HG03135 (cell line): ENCODE data around the gene PSPN.
A peak's percentile ranks its signal among the peaks of the same experiment; 100 is the strongest.

ENCODE experiments used
- ATAC-seq: cut with Tn5 transposase; IDR thresholded peaks from one replicate; pipeline ENCODE4 v1.9.1; 2021; ENCODE audit warnings: mild to moderate bottlenecking, moderate library complexity; ENCODE audit not compliant: unreplicated experiment

Gene PSPN

GRCh38 chr19:6375411-6376010 lies at the start of gene PSPN:
Gene PSPN, minus strand, starts transcription at chr19:6375933. Its CDS starts 84 bp downstream, at chr19:6375849.
- no peak for ATAC-seq

- peak; percentile 85 for ATAC-seq
Observed at GRCh38 chr19:6424939-6425731, 49.4 kb upstream of the PSPN start.

GRCh38 chr19:6424195-6424938 lies 48.6 kb upstream of the PSPN start, which contains the start of gene KHSRP:
Gene KHSRP, minus strand, starts transcription at chr19:6424811. Its CDS starts 110 bp downstream, at chr19:6424701.
- ATAC-seq, result no peak

GRCh38 chr19:6423499-6424194 lies 47.9 kb upstream of the PSPN start:
- no peak for ATAC-seq

- no peak for ATAC-seq
Observed at GRCh38 chr19:6421075-6422014, 45.6 kb upstream of the PSPN start.

- ATAC-seq, result no peak
Observed at GRCh38 chr19:6418562-6418932, 42.8 kb upstream of the PSPN start.

- no peak for ATAC-seq
Observed at GRCh38 chr19:6417713-6418561, 42.2 kb upstream of the PSPN start.

- ATAC-seq, result no peak
Observed at GRCh38 chr19:6416658-6417405, 41.1 kb upstream of the PSPN start.

GRCh38 chr19:6415591-6416190 lies 40.0 kb upstream of the PSPN start:
- ATAC-seq, result no peak

- ATAC-seq, result no peak
Observed at GRCh38 chr19:6414793-6415590, 39.3 kb upstream of the PSPN start.

- ATAC-seq, result no peak
Observed at GRCh38 chr19:6413721-6414643, 38.2 kb upstream of the PSPN start.

- ATAC-seq, result no peak
Observed at GRCh38 chr19:6413291-6413690, 37.6 kb upstream of the PSPN start.

- no peak for ATAC-seq
Observed at GRCh38 chr19:6412447-6413091, 36.8 kb upstream of the PSPN start.

- no peak for ATAC-seq
Observed at GRCh38 chr19:6412061-6412446, 36.3 kb upstream of the PSPN start.

- no peak for ATAC-seq
Observed at GRCh38 chr19:6409346-6409745, 33.6 kb upstream of the PSPN start.

GRCh38 chr19:6406401-6406800 lies 30.7 kb upstream of the PSPN start:
- ATAC-seq, result no peak
